ENCODE results near the gene GFRA3. TPM values are rescaled to one million over a fixed set of nuclear protein-coding genes. Genes with fewer than 3 reads are reported as not detected.

Gene GFRA3
- total RNA-seq, 6 experiments from 2014 or later, result 0.17 TPM; not detected in 5

DNA sequence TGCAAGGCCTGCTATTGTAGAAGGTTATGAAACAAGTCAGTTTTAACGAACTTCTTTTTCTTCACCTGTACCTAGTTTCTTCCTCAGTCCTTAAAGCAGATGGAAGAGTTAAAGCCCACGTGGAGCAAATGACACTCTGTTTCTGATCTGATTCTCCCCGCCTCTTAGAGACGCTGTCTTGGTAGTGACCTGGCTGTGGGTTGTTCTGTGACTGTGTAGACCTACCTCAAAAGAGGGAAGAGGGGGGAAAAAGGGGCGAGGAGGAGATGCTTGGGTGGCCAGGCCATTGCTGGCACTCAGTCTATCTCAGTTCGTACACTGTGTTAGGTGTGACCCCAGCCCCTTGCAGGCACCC is 610 bp downstream of the GFRA3 start:
- Histone ChIP-seq H3K4me1 (peaks cover 0 to 32% (median 14%) of the 10 kb centered on the region in 4 donors), H3K4me3 (peak overlapping the region in 1 of 3 donors; percentile 1), H3K9me3 (no peaks in the 10 kb centered on the region), H3K36me3 (no peaks in the 10 kb centered on the region), H3K27ac (no peak overlapping the region), H3K27me3 (no peaks in the 10 kb centered on the region)
- TF ChIP-seq, protein P1, sequence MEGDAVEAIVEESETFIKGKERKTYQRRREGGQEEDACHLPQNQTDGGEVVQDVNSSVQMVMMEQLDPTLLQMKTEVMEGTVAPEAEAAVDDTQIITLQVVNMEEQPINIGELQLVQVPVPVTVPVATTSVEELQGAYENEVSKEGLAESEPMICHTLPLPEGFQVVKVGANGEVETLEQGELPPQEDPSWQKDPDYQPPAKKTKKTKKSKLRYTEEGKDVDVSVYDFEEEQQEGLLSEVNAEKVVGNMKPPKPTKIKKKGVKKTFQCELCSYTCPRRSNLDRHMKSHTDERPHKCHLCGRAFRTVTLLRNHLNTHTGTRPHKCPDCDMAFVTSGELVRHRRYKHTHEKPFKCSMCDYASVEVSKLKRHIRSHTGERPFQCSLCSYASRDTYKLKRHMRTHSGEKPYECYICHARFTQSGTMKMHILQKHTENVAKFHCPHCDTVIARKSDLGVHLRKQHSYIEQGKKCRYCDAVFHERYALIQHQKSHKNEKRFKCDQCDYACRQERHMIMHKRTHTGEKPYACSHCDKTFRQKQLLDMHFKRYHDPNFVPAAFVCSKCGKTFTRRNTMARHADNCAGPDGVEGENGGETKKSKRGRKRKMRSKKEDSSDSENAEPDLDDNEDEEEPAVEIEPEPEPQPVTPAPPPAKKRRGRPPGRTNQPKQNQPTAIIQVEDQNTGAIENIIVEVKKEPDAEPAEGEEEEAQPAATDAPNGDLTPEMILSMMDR (IDR thresholded peaks at IDR 0.05), result no peak
- no peak for TF ChIP-seq POLR2A (IDR thresholded peaks at IDR 0.05)
- DNase-seq (no peak), ATAC-seq (no peak)
- intact Hi-C loops (cut with DNase I), result no loop called here
- WGBS (ENCODE audit: insufficient coverage, low coverage, low lambda C conversion rate, missing lambda C conversion rate), result 77% methylated on average over 6 of the region's 6 CpGs

DNA sequence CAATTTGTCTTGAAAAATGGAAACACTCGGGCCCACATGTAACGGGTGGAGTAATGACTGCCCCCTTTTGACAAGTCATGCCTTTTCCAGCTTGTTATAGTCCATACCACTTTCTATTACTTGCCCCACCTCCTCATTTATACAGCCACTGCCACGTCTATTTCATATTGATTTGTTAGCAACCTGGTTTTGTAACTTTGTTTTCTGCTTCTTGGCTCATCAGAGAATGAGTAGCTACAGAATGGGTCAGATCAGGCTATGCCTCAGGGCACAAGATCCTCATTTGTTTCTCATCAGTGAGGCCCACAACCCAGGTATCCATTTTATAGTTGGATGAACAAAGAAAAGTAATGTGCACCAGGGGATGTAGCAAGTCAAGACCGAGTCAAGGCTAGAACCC is 1.7 kb downstream of the GFRA3 start:
- TF ChIP-seq, protein P1 (IDR thresholded peaks at IDR 0.05), result no peak
- TF ChIP-seq POLR2A (IDR thresholded peaks at IDR 0.05), result no peak
- peak; percentile 45 to 56 (median 51) for ATAC-seq
- intact Hi-C loops (cut with DNase I), result no loop called here
- Histone ChIP-seq H3K27me3 (no peaks in the 10 kb centered on the region), H3K36me3 (no peaks in the 10 kb centered on the region), H3K27ac (peak overlapping the region in 1 of 3 donors; percentile 20), H3K4me3 (no peak overlapping the region), H3K9me3 (no peaks in the 10 kb centered on the region), H3K4me1 (peaks cover 0 to 32% (median 14%) of the 10 kb centered on the region in 4 donors)
- WGBS (ENCODE audit: insufficient coverage, low coverage, low lambda C conversion rate, missing lambda C conversion rate), result 63% methylated on average over 4 of the region's 4 CpGs
- no peak for DNase-seq

DNA sequence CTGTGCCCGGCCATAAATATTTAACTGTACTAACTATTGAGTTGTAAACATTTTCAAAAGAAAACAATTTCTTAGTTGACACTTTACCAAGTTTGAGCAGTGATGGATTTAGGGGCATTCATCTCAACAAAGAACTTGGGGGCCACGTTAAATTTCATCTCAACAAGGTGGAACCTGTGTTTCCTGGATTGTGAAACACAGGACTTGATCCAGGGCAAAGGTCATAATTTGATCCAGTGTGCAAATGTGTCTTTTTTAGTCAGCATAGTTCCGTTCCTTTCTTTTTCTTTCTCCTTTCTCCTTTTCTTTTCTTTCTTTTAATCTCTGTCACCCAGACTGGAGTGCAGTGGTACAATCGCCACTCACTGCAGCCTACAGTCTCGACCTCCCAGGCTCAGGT is 3.1 kb downstream of the GFRA3 start:
- 38% methylated on average over 5 of the region's 5 CpGs for WGBS (ENCODE audit: insufficient coverage, low coverage, low lambda C conversion rate, missing lambda C conversion rate)
- ATAC-seq (peak; percentile 62 to 82 (median 75)), DNase-seq (no peak)
- peaks cover 0 to 28% (median 13%) of the 10 kb centered on the region in 4 donors for H3K4me1 ChIP-seq
- intact Hi-C loops (cut with DNase I), result no loop called here
- no peaks in the 10 kb centered on the region for H3K27me3 ChIP-seq
- TF ChIP-seq POLR2A (IDR thresholded peaks at IDR 0.05), result no peak
- TF ChIP-seq, protein P1 (IDR thresholded peaks at IDR 0.05), result no peak
- no peaks in the 10 kb centered on the region for H3K9me3 ChIP-seq
- H3K27ac ChIP-seq, result peak overlapping the region in 2 of 3 donors; percentile 45 to 47
- no peaks in the 10 kb centered on the region for H3K36me3 ChIP-seq
- peak overlapping the region in 2 of 3 donors; percentile 16 to 37 for H3K4me3 ChIP-seq

DNA sequence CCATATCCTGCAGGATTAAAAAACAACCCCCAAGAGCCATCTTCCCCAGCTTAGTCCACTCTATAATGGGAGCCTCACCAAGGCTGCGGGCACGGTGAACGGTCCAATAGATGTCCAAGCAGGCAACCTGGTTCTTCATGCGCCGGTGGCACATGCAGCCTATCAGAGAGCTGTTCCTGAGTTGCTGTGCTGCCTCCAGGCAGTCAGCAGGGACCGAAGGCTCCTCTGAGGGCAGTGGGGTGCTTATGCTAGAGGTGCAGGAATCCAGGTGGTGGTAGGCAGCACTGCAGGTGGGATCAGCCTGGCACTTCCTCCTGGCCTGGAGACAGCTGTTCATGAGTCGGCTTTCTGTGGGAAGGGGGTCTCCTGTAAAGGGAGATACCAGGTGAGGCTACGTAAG is 10.2 kb downstream of the GFRA3 start:
- 100% methylated on average over 1 of the region's 8 CpGs for WGBS (ENCODE audit: insufficient coverage, low coverage, low lambda C conversion rate, missing lambda C conversion rate)
- intact Hi-C loops (cut with DNase I), result no loop called here
- TF ChIP-seq POLR2A (IDR thresholded peaks at IDR 0.05), result no peak
- TF ChIP-seq, protein P1 (IDR thresholded peaks at IDR 0.05), result no peak

DNA sequence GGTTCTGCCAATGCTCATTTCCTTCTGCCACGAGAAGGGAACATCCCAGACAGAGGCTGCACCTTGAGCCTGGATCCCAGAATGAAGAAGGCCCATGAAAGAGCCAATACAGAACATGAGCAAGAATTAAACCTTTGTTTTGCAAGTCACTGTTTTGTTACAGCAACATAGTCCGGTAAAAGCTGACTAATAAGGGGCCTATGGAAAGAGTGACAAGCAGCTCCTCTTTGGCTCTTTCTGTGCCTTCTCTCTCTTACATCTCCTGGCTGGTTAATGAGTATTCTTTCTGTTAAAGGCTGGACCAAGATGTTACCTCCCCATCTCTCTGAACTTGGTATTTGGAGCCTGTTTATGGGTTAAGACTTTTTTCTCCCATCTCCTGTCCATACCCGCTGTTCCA is 10.8 kb downstream of the GFRA3 start:
- ATAC-seq (no peak), DNase-seq (no peak)
- Histone ChIP-seq H3K36me3 (no peaks in the 10 kb centered on the region), H3K4me1 (no peaks in the 10 kb centered on the region), H3K27ac (no peak overlapping the region), H3K27me3 (no peaks in the 10 kb centered on the region), H3K9me3 (no peaks in the 10 kb centered on the region), H3K4me3 (no peak overlapping the region)
- TF ChIP-seq, protein P1 (IDR thresholded peaks at IDR 0.05), result no peak
- TF ChIP-seq POLR2A (IDR thresholded peaks at IDR 0.05), result no peak
- intact Hi-C loops (cut with DNase I), result no loop called here
- WGBS (ENCODE audit: insufficient coverage, low coverage, low lambda C conversion rate, missing lambda C conversion rate), result 65% methylated on average over 3 of the region's 3 CpGs

More for the DNA sequence above, 10.2 kb downstream of the GFRA3 start:
- no peak overlapping the region for H3K4me3 ChIP-seq
- no peaks in the 10 kb centered on the region for H3K36me3 ChIP-seq
- ATAC-seq (no peak), DNase-seq (no peak)
- no peak overlapping the region for H3K27ac ChIP-seq
- H3K9me3 ChIP-seq, result no peaks in the 10 kb centered on the region
- H3K4me1 ChIP-seq, result no peaks in the 10 kb centered on the region
- no peaks in the 10 kb centered on the region for H3K27me3 ChIP-seq

All from right lobe of liver (tissue), 6 donors.